H1 (cell line): ENCODE results near the gene USF1. TPM values are rescaled to one million over a fixed set of nuclear protein-coding genes. Genes with fewer than 3 reads are reported as not detected.

ENCODE experiments used
- BACH1 ChIP-seq: IDR thresholded peaks from 2 replicates; pipeline ENCODE4 v1.6.1; 2012; ENCODE audit warnings: low read length, improper control_type of control experiment
- CBX8 ChIP-seq: fragments of 300-800, 300-1000 bp; sonication (generic); IDR thresholded peaks from 2 replicates; pipeline ENCODE4 v1.7.1; 2016; ENCODE audit warnings: low read depth, low read length, borderline replicate concordance
- CHD1 ChIP-seq: IDR thresholded peaks from 2 replicates; pipeline ENCODE4 v1.6.1; 2012; ENCODE audit warnings: low read depth, low read length, improper control_type of control experiment
- CHD2 ChIP-seq: IDR thresholded peaks from 2 replicates; pipeline ENCODE4 v1.6.1; 2012; ENCODE audit warnings: low read length, improper control_type of control experiment
- CREB1 ChIP-seq: IDR thresholded peaks from 2 replicates; pipeline ENCODE4 v1.6.1; 2012; ENCODE audit warnings: inconsistent platforms
- CTBP2 ChIP-seq: IDR thresholded peaks from 2 replicates; pipeline ENCODE4 v1.7.0; 2011; ENCODE audit warnings: borderline replicate concordance, mild to moderate bottlenecking, moderate library complexity, mixed read lengths, low read length; ENCODE audit not compliant: insufficient read depth, insufficient read length
- CTCF ChIP-seq, 3 experiments: IDR thresholded peaks; 1 replicate in 2 of 3; 2 replicates in 1 of 3; pipeline versions ENCODE4 v1.5.1 to v1.6.1; 2011; ENCODE audit warnings: low read length in 3 of 3, mild to moderate bottlenecking in 3 of 3, inconsistent platforms in 2 of 3, low read depth in 1 of 3, moderate library complexity in 1 of 3; ENCODE audit not compliant: insufficient read depth in 1 of 3; ENCODE audit errors: control extremely low read depth in 1 of 3
- EGR1 ChIP-seq: IDR thresholded peaks from 2 replicates; pipeline ENCODE4 v1.6.1; 2011; ENCODE audit warnings: low read depth, low read length, borderline replicate concordance
- GABPA ChIP-seq: IDR thresholded peaks from 2 replicates; pipeline ENCODE4 v1.6.1; 2011; ENCODE audit warnings: mild to moderate bottlenecking, low read length, moderate library complexity, borderline replicate concordance; ENCODE audit not compliant: insufficient read depth
- GTF2F1 ChIP-seq: IDR thresholded peaks from 2 replicates; pipeline ENCODE4 v1.6.1; 2012; ENCODE audit warnings: low read depth, low read length, improper control_type of control experiment, borderline replicate concordance
- HDAC2 ChIP-seq, 2 experiments: fragments of 300-600 bp in 1 of 2; sonication (generic) in 1 of 2; IDR thresholded peaks; 2 replicates each; pipeline ENCODE4 v1.6.1; 2011 to 2012; ENCODE audit warnings: low read depth in 2 of 2, low read length in 2 of 2, mild to moderate bottlenecking in 2 of 2, moderate library complexity in 2 of 2, borderline replicate concordance in 1 of 2, inconsistent platforms in 1 of 2
- JUND ChIP-seq: IDR thresholded peaks from 2 replicates; pipeline ENCODE4 v1.6.1; 2011; ENCODE audit warnings: mild to moderate bottlenecking, improper control_type of control experiment, low read length
- KDM1A ChIP-seq: fragments of 200-600, 300-600 bp; sonication (generic); IDR thresholded peaks from 2 replicates; pipeline ENCODE4 v1.7.1; 2016; ENCODE audit warnings: mild to moderate bottlenecking, low read length, borderline replicate concordance
- KDM4A ChIP-seq: IDR thresholded peaks from one replicate; pipeline ENCODE4 v1.7.1; 2012; ENCODE audit warnings: low read depth, mild to moderate bottlenecking, moderate library complexity, low read length, inconsistent platforms; ENCODE audit not compliant: severe bottlenecking
- RNF2 ChIP-seq: fragments of 200-900, 300-1000 bp; sonication (generic); IDR thresholded peaks from 2 replicates; pipeline ENCODE4 v1.7.1; 2016; ENCODE audit warnings: borderline replicate concordance, low read depth, mild to moderate bottlenecking, antibody characterized with exemption, low read length; ENCODE audit not compliant: poor library complexity, severe bottlenecking; ENCODE audit errors: missing control alignments
- SAP30 ChIP-seq: fragments of 300-600 bp; sonication (generic); IDR thresholded peaks from 2 replicates; pipeline ENCODE4 v1.7.1; 2012; ENCODE audit warnings: low read length, moderate library complexity, mild to moderate bottlenecking, inconsistent platforms; ENCODE audit not compliant: insufficient read depth, insufficient replicate concordance
- SIN3A ChIP-seq, 2 experiments: IDR thresholded peaks in 1 of 2; conservative IDR thresholded peaks in 1 of 2; 2 replicates each; pipeline ENCODE4 v1.6.1; 2011 to 2012; ENCODE audit warnings: low read length in 2 of 2, improper control_type of control experiment in 1 of 2, low read depth in 1 of 2, mild to moderate bottlenecking in 1 of 2
- SIX5 ChIP-seq: IDR thresholded peaks from 2 replicates; pipeline ENCODE4 v1.6.1; 2011; ENCODE audit warnings: mild to moderate bottlenecking, low read depth, low read length
- SP2 ChIP-seq: IDR thresholded peaks from 2 replicates; pipeline ENCODE4 v1.6.1; 2012; ENCODE audit warnings: mild to moderate bottlenecking, low read length, inconsistent platforms
- TAF1 ChIP-seq: IDR thresholded peaks from 2 replicates; pipeline ENCODE4 v1.6.1; 2011; ENCODE audit warnings: mild to moderate bottlenecking, low read depth, low read length
- TEAD4 ChIP-seq: IDR thresholded peaks from 2 replicates; pipeline ENCODE4 v1.6.1; 2012; ENCODE audit warnings: low read depth, low read length, inconsistent platforms, mixed read lengths
- polyA plus RNA-seq, 7 experiments: library from polyadenylated mRNA; depleted of rRNA in 3 of 7; stranded (reverse) in 5 of 7; unstranded in 2 of 7; fragments of >200 nt in 5 of 7; fragments of 200-250 nt in 2 of 7; gene quantifications; 1 replicate in 5 of 7; 2 replicates in 1 of 7; 4 replicates in 1 of 7; pipeline versions ENCODE4 v1.2.1 to v1.2.3, GENCODE V29; 2011 to 2013; ENCODE audit warnings: missing spikeins in 2 of 7, mixed read lengths in 2 of 7
- total RNA-seq: library from RNA; stranded (reverse); fragmentation: NEBNext Ultra II Directional; extraction: Animal tissue kit (Norgen Biotek cat#: 25700); gene quantifications from 2 replicates; pipeline ENCODE4 v1.2.1, GENCODE V29; 2021

The USF1 gene
- total and polyA plus RNA-seq, 2 of the 8 experiments (the other 6 are each of a cell fraction or from before 2014, with no cell fraction given), result 45.7 to 68.9 TPM

GRCh38 chr1:161044908-161045735, 655 bp downstream of the USF1 start (continued):
- no peak for TF ChIP-seq CTCF (IDR thresholded peaks at IDR 0.05; ENCODE audit: control extremely low read depth in 1 of 3, insufficient read depth in 1 of 3, low read depth in 1 of 3, low read length in 3 of 3)
- TF ChIP-seq CREB1, result no peak
- no peak for TF ChIP-seq JUND
- no peak for TF ChIP-seq BACH1
- no peak for TF ChIP-seq GTF2F1
- TF ChIP-seq GABPA, result no peak
- no peak for TF ChIP-seq SP2
- TF ChIP-seq KDM4A, result no peak
- no peak for TF ChIP-seq KDM1A
- peak in 1 of 2 experiments; percentile 55; a peak in 1 of 4 replicates for TF ChIP-seq HDAC2 (IDR thresholded peaks at IDR 0.05; ENCODE audit: borderline replicate concordance in 1 of 2, low read depth in 2 of 2, low read length in 2 of 2)
- TF ChIP-seq TEAD4, result no peak
- TF ChIP-seq CBX8, result no peak
- TF ChIP-seq SIX5, result no peak
- TF ChIP-seq EGR1, result no peak
- TF ChIP-seq CHD2, result no peak
- TF ChIP-seq TAF1, result no peak
- TF ChIP-seq SIN3A (conservative IDR thresholded peaks at IDR 0.05 in 1 of 2, IDR thresholded peaks at IDR 0.05 in 1 of 2; ENCODE audit: low read depth in 1 of 2, low read length in 2 of 2), result peak in 1 of 2 experiments; percentile 68; a peak in 2 of 4 replicates
- TF ChIP-seq CHD1, result no peak
- no peak for TF ChIP-seq RNF2
- no peak for TF ChIP-seq CTBP2
- TF ChIP-seq SAP30, result peak; percentile 87
